SHP77 (cell line): Measurements from ENCODE around the gene EVA1B.

Source experiments
- DNase-seq, 2 experiments: peaks; one replicate each; lab custom pipeline; 2025; lab: John Stamatoyannopoulos, UW

Gene EVA1B, protein sequence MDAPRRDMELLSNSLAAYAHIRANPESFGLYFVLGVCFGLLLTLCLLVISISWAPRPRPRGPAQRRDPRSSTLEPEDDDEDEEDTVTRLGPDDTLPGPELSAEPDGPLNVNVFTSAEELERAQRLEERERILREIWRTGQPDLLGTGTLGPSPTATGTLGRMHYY

DNA sequence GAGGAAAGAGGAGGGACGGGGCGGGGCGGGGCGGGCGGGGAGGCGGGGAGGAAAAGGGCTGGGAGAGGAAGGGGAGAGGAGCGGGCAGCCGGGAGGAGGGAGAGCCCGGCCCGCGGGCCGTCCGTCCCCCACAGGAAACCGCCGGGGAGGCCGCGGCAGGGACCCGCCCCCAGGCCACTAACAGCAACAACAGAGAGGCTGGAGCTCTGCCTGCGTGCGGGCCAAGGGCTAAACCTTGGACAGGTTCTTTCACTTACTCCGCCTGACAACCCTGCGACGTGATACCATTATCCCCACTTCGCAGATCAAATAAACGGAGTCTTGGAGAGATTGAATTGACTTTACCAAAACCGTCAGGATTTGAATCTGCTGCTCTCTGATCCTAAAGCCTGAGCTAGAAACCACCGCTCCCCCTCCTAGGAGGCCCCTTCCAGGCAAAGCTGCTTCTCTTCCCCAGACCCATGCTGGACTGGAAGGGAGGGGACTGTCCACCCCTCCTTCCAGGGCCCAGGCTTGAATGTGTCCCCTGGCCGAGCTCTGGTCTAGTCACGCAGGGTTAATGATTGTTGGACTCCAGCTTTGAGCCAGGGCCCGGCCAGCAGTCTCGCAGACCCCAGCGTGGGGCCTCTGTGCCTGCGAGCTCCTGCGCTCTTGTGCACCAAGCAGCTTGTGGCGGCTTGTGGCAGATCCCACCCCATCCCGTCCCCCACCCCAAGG, at the start of gene EVA1B:
TSS of gene EVA1B (minus strand) at position 10 of the 717 bp plus-strand sequence. CDS start 608 bp downstream, outside the sequence.
- DNase-seq = peak; percentile 17 to 45

DNA sequence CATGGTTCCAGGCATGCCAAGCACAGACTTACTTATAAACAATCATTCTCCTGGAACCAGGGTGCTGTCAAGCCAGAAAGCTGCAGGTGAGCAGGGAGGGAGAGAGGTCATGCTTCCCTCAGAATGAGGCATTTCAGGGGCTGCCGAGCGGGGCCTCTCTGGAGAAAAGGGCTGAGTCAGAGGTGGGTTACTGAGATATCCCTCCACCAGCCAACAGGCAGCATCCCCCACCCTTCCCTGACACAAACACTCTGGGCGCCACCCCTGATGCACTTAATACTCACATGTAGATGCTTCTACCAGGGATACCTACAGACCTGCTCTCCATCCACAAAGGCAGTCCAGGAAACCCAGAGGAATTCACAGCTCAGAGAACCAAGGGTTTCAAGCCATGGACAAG, 49.2 kb upstream of the EVA1B start:
- DNase-seq = no peak

DNA sequence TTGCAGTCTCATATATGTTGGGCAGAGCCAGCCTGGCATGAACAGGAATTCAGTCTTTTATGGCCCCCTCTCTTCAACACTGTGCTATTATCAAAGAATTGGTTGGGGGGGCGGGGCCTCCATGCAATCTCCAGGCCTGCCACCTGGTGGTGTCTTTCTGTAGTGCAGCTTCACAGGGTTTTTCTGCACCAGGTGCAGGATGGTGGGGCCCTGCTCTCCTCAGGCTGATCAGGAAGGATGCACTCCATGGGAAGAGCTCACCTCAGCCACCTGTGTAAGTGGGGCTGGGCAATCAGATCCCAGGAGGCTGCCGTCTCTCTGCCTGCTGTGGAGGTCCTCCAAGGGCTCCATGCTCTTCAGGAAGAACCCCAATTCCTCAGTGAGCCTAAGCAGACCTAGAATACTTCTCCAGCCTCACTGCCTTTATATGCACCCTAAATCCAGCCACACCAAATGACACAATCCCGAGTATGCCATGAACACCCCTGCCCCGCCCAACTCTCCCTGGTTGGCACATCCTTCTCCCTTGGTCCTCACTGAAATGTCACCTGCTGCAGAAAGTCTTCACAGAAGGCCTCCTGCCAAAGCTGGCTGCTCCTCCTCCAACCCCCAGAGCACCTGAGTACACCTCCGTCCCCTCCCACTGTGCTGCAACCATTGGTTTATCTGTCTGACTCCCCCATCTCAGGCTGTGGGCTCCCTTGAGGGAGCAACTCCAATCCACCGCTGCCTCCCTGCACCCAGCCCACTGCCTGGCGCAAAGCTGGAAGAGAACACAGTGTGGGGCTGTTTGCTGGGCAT, 45.8 kb upstream of the EVA1B start:
- DNase-seq = peak; percentile 54 to 56

DNA sequence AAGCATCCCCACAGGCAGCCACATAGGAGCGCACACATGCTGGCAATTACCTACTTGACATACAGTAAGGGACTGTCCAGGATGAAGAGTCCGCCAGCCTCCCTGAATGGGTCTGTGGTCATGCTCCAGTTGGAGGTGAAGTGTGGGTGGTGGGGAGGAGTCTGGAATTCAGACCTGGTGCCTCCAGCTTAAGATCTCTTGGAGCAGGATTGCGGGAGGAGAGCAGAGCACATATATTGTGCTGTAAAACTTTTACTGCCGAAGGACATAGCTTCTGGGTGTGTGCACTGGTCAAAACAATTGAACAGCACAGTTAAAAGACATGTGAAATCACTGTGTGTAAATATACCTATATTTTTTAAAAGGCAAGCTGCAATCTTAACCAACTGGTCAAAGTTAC, 44.4 kb upstream of the EVA1B start:
- DNase-seq = no peak

DNA sequence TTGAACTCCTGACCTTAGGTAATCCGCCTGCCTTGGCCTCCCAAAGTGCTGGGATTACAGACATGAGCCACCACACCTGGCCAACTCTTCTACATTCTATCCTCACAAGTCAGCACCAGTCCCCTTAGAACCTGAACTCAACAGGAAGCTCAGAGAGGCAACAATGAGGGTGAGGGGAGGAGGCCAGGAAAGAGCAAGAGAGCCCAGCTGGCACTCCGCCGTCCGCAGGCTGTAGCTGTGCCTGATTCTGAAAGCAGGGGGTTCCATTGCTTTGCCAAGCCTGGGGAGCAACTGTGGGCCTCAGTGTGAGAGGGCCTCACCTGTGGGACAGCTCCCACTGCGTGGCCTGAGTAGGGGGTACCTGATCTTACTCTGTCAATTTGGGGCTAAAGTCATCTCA, 43.6 kb upstream of the EVA1B start:
- no peak for DNase-seq

DNA sequence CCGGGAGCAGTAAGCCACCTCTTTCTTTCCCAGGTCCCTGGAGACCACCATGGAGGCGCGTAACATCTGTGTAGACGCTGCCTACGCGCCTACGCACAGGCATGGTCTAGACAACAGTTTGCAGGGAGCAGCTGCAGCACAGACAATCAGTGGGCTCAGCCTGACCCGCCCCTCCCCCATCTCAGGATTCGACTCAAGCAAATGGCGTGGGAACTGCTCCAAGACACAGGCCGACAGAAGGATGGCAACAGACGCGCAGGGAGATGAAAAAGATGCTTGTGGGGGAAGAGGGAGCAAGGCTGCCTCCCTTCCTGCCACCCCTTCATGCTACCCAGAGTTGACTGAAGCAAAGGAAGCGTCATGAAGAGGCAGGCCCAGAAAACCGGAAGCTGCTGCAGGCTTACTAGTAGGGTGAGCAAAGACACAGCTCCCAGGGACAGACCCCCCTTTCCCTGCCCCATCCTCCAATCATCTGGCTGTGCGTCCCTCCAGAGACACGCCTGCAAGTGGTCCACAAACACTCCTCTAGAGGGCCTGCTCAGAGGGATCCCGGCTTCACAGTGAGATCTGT, 42.7 kb upstream of the EVA1B start:
- no peak for DNase-seq

DNA sequence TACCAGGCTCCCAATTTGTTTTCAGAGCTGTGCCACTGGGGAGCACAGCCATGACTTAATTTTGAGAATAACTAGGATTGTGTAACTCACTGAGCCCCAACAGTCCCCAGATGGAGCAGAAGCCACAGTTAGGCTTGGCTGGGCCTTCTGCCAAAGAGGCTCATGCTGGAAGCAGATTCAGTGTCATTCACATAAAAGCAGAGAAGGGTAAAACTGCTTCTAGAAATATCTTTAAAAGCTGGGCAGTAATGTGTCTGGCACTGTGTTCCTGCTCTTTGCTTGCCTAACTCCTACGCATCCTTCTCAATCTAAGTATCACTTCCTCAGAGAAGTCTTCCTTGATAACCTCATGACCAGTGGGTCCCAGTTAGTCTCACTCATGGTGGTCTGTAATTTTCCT, 41.9 kb upstream of the EVA1B start:
- DNase-seq = no peak

DNA sequence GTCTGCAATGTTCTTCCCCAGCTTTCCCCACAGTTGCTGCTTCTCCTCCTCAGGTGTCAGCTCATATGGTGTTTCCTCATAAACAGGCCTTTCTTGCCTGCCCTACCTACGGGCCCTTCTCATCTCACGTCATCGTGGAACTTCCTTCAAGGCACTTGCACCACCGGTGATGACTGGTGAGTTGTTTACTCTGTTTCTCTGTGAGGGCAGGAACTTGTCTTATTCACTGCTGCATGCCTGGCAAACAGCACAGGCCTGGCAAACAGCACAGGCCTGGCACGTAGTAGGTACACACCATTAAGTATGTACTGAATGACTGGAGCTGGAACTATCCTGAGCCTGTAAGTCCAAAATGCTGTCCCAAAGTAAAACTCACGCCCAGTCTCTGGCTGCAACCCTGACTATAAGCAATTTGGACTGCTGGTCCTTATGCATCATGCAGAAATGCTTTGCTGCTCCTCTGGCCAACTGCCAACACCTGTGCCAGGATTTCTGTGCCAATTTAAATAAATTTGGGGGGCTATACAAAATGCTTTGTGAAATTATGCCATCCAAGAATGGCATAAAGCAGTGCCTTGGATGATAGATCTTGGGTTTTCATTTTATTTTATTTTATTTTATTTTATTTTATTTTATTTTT, 36.6 kb upstream of the EVA1B start:
- no peak for DNase-seq

DNA sequence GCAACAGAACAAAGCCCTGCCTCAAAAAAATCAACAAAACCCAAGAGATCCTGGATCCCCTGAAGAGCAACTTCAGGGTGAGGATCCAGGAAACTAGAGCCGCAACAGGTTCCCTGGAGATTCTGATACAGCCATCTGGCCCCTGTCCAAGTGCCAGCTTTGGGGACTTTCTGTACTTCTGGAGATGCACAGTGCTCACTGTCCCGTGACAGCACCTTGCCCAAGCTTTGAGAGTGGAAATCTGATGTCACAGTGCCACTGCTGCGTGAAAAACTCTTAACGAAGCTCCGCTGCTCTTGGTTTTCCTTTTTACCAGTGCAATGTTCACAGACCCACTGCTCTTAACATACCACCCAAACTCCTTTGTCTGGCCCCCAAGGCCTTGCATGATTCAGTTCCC, 35.9 kb upstream of the EVA1B start:
- no peak for DNase-seq

DNA sequence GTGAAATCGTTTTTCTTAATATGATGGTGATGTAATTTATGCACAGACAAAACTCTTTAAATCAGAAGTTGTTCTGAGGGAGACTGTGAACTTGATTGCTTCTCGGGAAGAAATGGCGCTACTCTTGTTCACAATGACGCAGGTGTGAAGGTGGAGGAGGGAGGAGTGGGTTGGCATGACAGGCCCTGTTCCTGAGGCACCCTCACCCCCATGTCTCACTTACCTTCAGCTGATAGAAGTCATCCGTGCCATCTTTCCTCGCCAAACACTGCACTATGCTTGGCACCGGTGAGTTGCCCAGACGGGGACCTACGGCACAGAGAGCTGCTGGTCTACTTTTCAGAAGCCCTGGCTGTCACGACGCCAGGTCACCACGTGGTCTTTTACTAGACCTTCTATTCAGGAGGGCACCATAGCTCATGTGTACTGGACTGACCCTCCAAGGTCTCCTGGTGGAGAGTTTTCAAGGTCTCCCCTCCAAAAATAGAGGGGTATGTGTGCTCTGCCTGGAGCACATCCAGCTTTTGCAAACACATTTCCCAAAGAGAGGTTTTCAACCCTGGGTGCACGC, 35.2 kb upstream of the EVA1B start:
- no peak for DNase-seq

DNA sequence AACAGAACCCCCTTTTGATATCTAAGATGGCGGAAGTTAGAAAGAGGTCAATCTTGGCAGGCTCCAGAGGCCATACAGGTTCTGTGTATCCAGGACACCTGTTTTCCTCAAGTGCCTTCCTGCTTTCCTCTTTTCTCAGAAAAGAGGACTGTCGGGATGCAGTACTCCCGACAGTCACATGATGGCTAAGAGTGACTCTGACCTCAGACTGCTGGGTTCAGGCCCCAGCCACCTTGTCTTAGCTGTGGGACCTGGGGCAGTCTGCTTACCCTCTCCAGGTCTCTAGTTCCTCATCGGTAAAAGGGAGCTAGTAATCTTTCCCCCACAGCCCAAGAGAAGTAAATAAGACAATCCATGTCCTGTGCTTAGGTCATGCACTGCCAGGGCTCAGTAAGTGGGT, 32.4 kb upstream of the EVA1B start:
- DNase-seq = no peak

DNA sequence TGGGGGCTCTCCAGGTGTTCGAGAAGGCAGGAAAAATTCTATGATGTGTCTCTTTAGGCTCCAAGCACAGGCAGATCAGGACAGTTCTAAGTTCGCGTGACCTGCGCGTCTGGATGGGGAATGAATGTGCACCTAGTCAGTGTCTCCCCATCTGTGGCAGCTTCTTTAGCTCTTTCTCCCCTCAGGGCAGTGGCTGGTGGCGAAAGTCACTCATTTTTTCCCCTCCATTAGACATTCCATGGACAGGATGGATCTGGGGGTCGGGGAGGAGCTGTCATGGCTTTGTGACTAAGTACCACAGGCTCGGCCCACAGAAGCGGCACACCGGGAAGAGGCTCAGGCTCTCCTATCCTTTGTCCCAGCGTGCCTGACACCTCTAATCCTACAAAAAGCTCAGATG, 31.0 kb upstream of the EVA1B start:
- DNase-seq = no peak

DNA sequence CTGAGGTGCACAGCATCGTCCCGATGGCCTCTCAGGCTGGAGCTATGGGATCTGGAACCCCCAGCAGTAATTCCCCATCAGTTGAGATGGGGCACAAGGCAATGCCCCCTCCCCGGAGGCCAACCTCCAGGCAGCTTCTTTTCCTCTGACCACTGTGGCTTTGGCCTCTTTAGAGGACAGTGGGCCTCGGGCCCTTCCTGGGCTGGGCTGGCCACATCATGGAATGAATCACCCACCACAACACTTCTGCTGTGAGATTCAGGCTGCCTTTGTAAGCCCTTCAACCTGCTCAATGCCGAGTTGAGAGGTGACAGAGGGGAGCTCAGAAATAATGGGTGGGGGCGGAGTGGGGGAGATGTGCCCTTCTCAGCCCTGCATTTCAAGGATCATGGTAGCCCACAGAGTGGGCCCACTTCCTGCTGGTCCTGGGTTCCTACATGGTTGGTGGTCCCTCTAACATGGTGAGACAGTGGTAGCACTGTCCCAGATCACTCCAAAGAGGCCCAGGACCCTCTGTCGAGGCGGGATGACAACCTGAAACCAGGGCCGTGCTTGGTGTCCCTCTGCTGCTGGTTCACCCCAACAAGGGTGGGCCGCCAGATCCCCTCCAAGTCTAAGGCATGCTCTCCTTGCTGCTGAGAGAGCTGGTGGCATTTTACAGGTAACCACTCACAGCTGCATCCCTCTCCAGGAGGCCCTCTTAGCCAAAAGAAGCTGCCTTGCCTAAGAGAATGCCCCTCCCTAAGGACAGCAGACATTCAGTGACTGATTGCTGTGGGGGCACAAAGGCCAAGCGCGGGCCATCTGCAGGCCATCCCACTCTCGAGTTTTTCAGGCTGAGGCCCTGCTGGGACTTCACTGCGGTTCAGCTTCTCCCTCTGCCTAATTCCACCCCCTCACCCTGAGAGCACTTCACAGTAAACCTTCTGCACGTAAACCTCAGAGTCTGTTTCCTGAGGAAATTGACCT, 29.7 kb upstream of the EVA1B start:
- no peak for DNase-seq

DNA sequence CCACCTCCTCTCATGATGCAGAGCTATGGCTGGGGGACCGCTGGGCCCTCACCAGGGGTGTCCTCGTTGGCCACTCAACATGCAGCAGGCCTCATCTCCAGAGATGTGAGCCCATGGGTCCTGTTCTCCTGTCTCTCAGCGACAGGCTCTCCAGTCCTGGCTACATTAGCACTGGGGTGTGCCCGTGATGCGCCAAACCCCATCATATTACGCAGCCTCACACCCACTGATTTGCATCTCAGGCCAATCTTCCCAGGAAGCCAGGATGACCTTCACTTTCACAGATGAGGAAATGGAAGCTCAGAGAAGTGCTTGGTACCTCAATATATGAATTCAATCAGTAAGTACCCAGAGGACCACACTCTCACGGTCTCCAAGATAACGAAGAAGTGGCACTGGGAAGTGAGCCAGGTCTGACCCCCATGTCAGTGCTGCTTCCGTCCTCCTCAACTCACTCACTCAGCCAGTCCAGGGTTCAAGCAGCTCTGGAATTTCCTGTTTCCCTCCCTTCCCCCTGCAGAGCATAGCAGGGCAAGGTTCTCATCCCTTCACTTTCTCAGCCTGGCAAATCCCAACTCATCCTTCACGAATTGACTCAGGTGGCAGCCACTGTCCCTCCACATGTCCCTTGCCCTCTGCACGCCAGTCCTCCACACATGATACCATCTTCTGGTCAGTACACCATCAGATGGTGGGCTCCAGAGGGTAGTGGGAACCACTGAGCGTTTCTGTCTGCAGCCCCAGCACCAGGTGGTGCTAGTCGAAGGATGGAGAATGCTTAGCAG, 28.9 kb upstream of the EVA1B start:
- DNase-seq = no peak

DNA sequence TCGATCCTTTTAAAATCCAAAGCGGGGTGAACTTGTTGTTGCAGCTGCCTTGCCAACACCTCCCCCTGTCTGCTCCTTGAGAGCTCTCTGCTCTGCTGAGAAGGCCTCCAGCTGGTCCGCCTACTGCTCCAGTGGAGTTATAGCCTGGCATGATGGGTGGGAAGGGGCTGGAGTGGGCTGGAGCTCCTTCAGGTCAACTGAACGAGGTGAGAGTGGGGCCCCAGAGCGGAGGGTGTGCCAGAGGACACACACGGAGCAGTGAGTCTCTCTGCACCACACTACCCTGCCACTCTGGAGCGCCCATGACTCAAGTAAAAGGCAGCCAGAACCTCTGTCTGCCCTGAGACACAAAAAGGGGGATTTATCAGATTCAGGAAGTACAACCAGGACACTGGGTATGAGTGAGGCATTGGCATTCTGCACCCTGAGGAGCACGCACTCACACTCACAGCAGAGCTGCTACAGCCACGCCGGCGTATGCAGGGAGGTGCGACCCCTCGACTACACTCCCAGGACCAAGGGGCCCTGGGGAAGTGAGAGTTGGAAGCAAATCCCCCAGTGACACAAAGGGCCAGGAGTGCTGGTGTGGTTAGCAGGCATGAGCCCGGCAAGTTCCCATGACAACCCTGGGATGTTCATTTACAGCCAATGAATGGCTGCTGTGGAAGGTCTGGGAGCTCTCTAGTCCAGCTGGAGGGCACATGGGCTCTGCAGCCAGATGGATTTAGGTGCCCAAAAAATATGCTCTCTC, 28.0 kb upstream of the EVA1B start:
- no peak for DNase-seq

DNA sequence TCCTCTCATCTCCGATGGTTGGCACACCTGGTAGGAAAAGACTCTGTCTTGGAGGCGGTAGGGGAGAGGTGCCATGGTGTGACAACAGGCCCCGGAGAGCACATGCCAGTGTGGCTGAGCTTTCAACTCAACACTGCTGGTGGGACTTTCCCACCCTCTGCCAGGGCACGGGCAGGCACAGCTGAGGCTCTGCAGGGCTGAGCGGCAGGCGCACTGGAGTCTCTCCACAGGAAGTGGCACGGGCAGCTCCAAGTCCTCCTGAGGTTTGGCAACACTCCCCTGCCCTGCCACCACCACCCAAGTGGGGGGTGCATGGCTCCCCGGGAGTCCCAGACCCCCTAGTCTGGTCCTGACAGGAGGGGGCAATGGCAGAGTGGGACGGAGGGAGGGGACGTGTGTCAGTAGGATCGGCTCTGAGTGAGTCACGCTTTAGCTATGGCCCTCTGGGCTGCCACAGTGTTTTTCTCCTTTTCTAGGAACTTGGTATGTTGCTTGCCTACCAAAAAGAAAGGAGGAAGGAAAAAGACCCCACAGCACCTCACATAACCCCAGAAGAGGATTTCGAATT, 27.3 kb upstream of the EVA1B start:
- no peak for DNase-seq

DNA sequence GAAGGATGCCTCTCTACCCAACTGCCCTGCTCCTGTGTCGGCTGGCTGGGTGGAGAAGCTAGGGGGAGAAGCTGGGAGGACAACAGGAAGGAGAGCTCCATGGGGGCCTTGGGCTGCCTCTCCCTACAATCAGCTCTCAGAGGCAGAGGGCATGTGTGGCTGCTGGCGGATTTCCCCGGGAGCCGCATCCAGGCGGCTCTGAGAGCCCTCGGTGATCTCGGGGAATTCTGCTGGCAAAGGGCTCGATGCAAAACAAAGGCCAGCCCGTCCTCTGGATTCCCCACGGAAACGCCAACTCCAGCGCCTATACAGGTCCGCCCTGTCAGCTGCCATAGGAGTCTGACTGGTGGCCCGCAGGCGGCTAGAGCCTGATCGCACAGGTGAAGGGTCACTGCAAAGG, 26.4 kb upstream of the EVA1B start:
- no peak for DNase-seq

DNA sequence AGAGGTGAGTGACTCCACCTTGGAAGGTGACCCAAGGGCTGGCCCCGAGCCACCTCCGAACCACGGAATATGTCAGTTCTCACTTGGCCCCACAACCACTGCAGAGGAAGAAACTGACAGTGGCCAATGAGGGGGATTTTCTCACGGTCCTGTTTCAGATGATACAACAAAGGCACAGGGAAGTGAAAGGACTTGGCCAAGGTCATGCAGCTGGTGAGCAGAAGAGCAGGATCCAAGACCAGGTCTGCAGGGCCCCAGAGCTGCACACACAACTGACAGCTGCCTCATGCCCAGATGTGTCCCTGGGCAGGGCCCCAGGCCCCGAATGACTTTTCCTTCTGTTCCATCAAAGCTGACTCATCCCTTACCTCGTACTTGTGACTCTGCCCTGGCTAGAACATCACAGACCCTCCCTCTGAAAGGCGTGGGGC, 25.8 kb upstream of the EVA1B start:
- no peak for DNase-seq
